Activated naive CD4-positive, alpha-beta T cell treated with anti-CD3 and anti-CD28 coated beads for 36 hours (primary cell): ENCODE results near the gene CCDC171. TPM values are rescaled to one million over a fixed set of nuclear protein-coding genes. Genes with fewer than 3 reads are reported as not detected.

Source experiments
- CTCF ChIA-PET: fragments of 350-600 bp; sonication (Branson Sonifier 250); formaldehyde crosslinking; loops from one replicate; lab custom pipeline; 2021; ENCODE audit warnings: antibody characterized with exemption; lab: Charles Lee
- DNase-seq: peaks from one replicate; pipeline ENCODE4 v3.0.0-alpha.2; 2020
- H3K27ac Mint-ChIP-seq: one replicate; pipeline ENCODE4 v1.8.0; 2021; ENCODE audit warnings: mild to moderate bottlenecking, mixed read lengths
- H3K27me3 Mint-ChIP-seq: one replicate; pipeline ENCODE4 v1.8.0; 2021; ENCODE audit warnings: low read depth, mixed read lengths
- H3K36me3 Mint-ChIP-seq: one replicate; pipeline ENCODE4 v1.8.0; 2021; ENCODE audit warnings: low read depth, mixed read lengths
- H3K4me1 Mint-ChIP-seq: one replicate; pipeline ENCODE4 v1.8.0; 2021; ENCODE audit warnings: low read depth, mixed read lengths
- H3K4me3 Mint-ChIP-seq: one replicate; pipeline ENCODE4 v1.8.0; 2021; ENCODE audit warnings: mild to moderate bottlenecking, moderate library complexity, mixed read lengths
- H3K9me3 Mint-ChIP-seq: one replicate; pipeline ENCODE4 v1.8.0; 2021; ENCODE audit warnings: mixed read lengths
- intact Hi-C: fragments of 100-400 bp; cut with micrococcal nuclease; formaldehyde crosslinking; loops from one replicate; pipeline ENCODE4 v1.15.1; 2023
- total RNA-seq, 2 experiments: library from RNA; stranded (reverse); gene quantifications; one replicate each; pipeline ENCODE4 v1.2.3, GENCODE V29; 2021

The CCDC171 gene
- total RNA-seq, result 1 to 10 TPM; 2.0 to 2.7 TPM

GRCh38 chr9:15552636-15553527 is at the start of gene CCDC171:
CCDC171 (plus strand) TSS chr9:15553043; CDS start chr9:15564089, 11,046 bp downstream.
- Mint-ChIP-seq H3K4me1 (peaks cover 5% of the 10 kb centered on the region), H3K27ac (peak within 1 kb of the TSS; percentile 78), H3K36me3 (no peaks in the 10 kb centered on the region), H3K9me3 (no peaks in the 10 kb centered on the region), H3K4me3 (peak within 1 kb of the TSS; percentile 86), H3K27me3 (no peaks in the 10 kb centered on the region)
- intact Hi-C loops, result loop anchor here (1.0 to 5.0 kb wide), 7 partner anchors 42 to 560 kb away; partner anchors contain the start of gene SNAPC3
- peak; percentile 90 for DNase-seq
- CTCF ChIA-PET, result interaction anchor here (0.5 to 2.1 kb wide), 21 partner anchors 11 to 342 kb away, joined by 3 to 12 read pairs (median 3); no protein-coding TSS in a partner anchor

- H3K27ac Mint-ChIP-seq, result peak overlapping the region; percentile 8
- H3K9me3 Mint-ChIP-seq, result no peaks in the 10 kb centered on the region
- H3K4me1 Mint-ChIP-seq, result peaks cover 60% of the 10 kb centered on the region
- CTCF ChIA-PET, result interaction anchor here (2.0 kb wide), 1 partner anchor 27 kb away, joined by 4 read pairs; no protein-coding TSS in a partner anchor
- DNase-seq, result no peak
- intact Hi-C loops, result no loop called here
- H3K27me3 Mint-ChIP-seq, result no peaks in the 10 kb centered on the region
- no peak overlapping the region for H3K4me3 Mint-ChIP-seq
- H3K36me3 Mint-ChIP-seq, result peaks cover 57% of the 10 kb centered on the region
Observed at GRCh38 chr9:15505921-15506320, 46.9 kb upstream of the CCDC171 start.

- Mint-ChIP-seq H3K9me3 (no peaks in the 10 kb centered on the region), H3K27ac (peak overlapping the region; percentile 93), H3K36me3 (peaks cover 39% of the 10 kb centered on the region), H3K27me3 (no peaks in the 10 kb centered on the region), H3K4me1 (peaks cover 55% of the 10 kb centered on the region), H3K4me3 (peak overlapping the region; percentile 92)
- peak; percentile 77 for DNase-seq
- intact Hi-C loops, result loop anchor here (2.0 to 5.0 kb wide), 3 partner anchors 203 to 518 kb away; partner anchors contain the start of gene TTC39B
- CTCF ChIA-PET, result interaction anchor here (1.0 to 1.5 kb wide), 2 partner anchors 42 to 302 kb away, joined by 3 to 4 read pairs; no protein-coding TSS in a partner anchor
Observed at GRCh38 chr9:15509931-15510788, 42.7 kb upstream of the CCDC171 start.

- Mint-ChIP-seq H3K9me3 (no peaks in the 10 kb centered on the region), H3K27ac (peak within 1 kb of the TSS; percentile 98), H3K36me3 (peaks cover 34% of the 10 kb centered on the region), H3K4me1 (peaks cover 51% of the 10 kb centered on the region), H3K27me3 (no peaks in the 10 kb centered on the region), H3K4me3 (peak within 1 kb of the TSS; percentile 92)
- CTCF ChIA-PET, result interaction anchor here (1.0 to 2.2 kb wide), 6 partner anchors 11 to 302 kb away, joined by 3 to 7 read pairs (median 4); no protein-coding TSS in a partner anchor
- intact Hi-C loops, result loop anchor here (1.0 to 5.0 kb wide), 10 partner anchors 22 to 519 kb away; partner anchors contain the start of genes SNAPC3 and TTC39B
- peak; percentile 91 for DNase-seq
Observed at GRCh38 chr9:15510789-15511575, 41.9 kb upstream of the CCDC171 start, which contains the start of gene PSIP1. PSIP1 (minus strand) TSS chr9:15510970; CDS start chr9:15510188, 782 bp downstream.

- peak overlapping the region; percentile 42 for H3K4me3 Mint-ChIP-seq
- DNase-seq, result no peak
- no peaks in the 10 kb centered on the region for H3K27me3 Mint-ChIP-seq
- CTCF ChIA-PET, result interaction anchor here (0.5 to 2.2 kb wide), 10 partner anchors 8 to 42 kb away, joined by 3 to 7 read pairs (median 4); partner anchors contain the start of gene CCDC171
- no peaks in the 10 kb centered on the region for H3K9me3 Mint-ChIP-seq
- H3K27ac Mint-ChIP-seq, result peak overlapping the region; percentile 46
- peaks cover 39% of the 10 kb centered on the region for H3K4me1 Mint-ChIP-seq
- intact Hi-C loops, result loop anchor here (5.0 kb wide), 2 partner anchors 285 to 520 kb away; no protein-coding TSS in a partner anchor
- peaks cover 22% of the 10 kb centered on the region for H3K36me3 Mint-ChIP-seq
Observed at GRCh38 chr9:15512204-15512603, 40.6 kb upstream of the CCDC171 start.

GRCh38 chr9:15512889-15513288 is 40.0 kb upstream of the CCDC171 start:
- no peak for DNase-seq
- H3K36me3 Mint-ChIP-seq, result peaks cover 19% of the 10 kb centered on the region
- no peaks in the 10 kb centered on the region for H3K9me3 Mint-ChIP-seq
- CTCF ChIA-PET, result interaction anchor here (0.6 to 2.2 kb wide), 7 partner anchors 13 to 40 kb away, joined by 3 to 7 read pairs (median 4); partner anchors contain the start of gene CCDC171
- no peak overlapping the region for H3K4me3 Mint-ChIP-seq
- H3K27me3 Mint-ChIP-seq, result no peaks in the 10 kb centered on the region
- H3K27ac Mint-ChIP-seq, result no peak overlapping the region
- peaks cover 34% of the 10 kb centered on the region for H3K4me1 Mint-ChIP-seq
- intact Hi-C loops, result loop anchor here (5.0 kb wide), 2 partner anchors 286 to 521 kb away; no protein-coding TSS in a partner anchor

GRCh38 chr9:15513335-15513734 is 39.5 kb upstream of the CCDC171 start:
- Mint-ChIP-seq H3K4me3 (no peak overlapping the region), H3K36me3 (peaks cover 15% of the 10 kb centered on the region), H3K4me1 (peaks cover 30% of the 10 kb centered on the region), H3K27ac (no peak overlapping the region), H3K27me3 (no peaks in the 10 kb centered on the region), H3K9me3 (no peaks in the 10 kb centered on the region)
- DNase-seq, result no peak
- intact Hi-C loops, result loop anchor here (5.0 kb wide), 2 partner anchors 286 to 521 kb away; no protein-coding TSS in a partner anchor
- CTCF ChIA-PET, result interaction anchor here (0.6 to 1.3 kb wide), 4 partner anchors 19 to 40 kb away, joined by 3 to 4 read pairs (median 4); partner anchors contain the start of gene CCDC171

- Mint-ChIP-seq H3K27me3 (no peaks in the 10 kb centered on the region), H3K27ac (no peak overlapping the region), H3K4me1 (peaks cover 5% of the 10 kb centered on the region), H3K4me3 (no peak overlapping the region), H3K9me3 (no peaks in the 10 kb centered on the region), H3K36me3 (no peaks in the 10 kb centered on the region)
- CTCF ChIA-PET, result no interaction called here
- intact Hi-C loops, result no loop called here
- DNase-seq, result no peak
Observed at GRCh38 chr9:15519831-15520230, 33.0 kb upstream of the CCDC171 start.

GRCh38 chr9:15521254-15521653 is 31.6 kb upstream of the CCDC171 start:
- H3K27me3 Mint-ChIP-seq, result no peaks in the 10 kb centered on the region
- no peaks in the 10 kb centered on the region for H3K9me3 Mint-ChIP-seq
- no peak overlapping the region for H3K27ac Mint-ChIP-seq
- intact Hi-C loops, result no loop called here
- CTCF ChIA-PET, result no interaction called here
- no peak for DNase-seq
- H3K4me1 Mint-ChIP-seq, result peaks cover 5% of the 10 kb centered on the region
- H3K36me3 Mint-ChIP-seq, result no peaks in the 10 kb centered on the region
- no peak overlapping the region for H3K4me3 Mint-ChIP-seq

GRCh38 chr9:15522130-15522755 is 30.6 kb upstream of the CCDC171 start:
- peaks cover 5% of the 10 kb centered on the region for H3K4me1 Mint-ChIP-seq
- H3K9me3 Mint-ChIP-seq, result no peaks in the 10 kb centered on the region
- no peaks in the 10 kb centered on the region for H3K36me3 Mint-ChIP-seq
- H3K4me3 Mint-ChIP-seq, result no peak overlapping the region
- CTCF ChIA-PET, result interaction anchor here (0.7 to 1.5 kb wide), 3 partner anchors 9 to 31 kb away, joined by 3 read pairs; partner anchors contain the start of gene CCDC171
- no peaks in the 10 kb centered on the region for H3K27me3 Mint-ChIP-seq
- no peak overlapping the region for H3K27ac Mint-ChIP-seq
- DNase-seq, result no peak
- intact Hi-C loops, result no loop called here
